Thyroid gland (tissue), 4 donors: Measurements from ENCODE around the gene ALDH9A1.

Experiments
- POLR2A ChIP-seq, 2 donors: fragments of 450-650 bp; IDR thresholded peaks; one replicate each; pipeline ENCODE4 v1.6.1; 2017; ENCODE audit warnings: antibody characterized with exemption in 2 of 2, mild to moderate bottlenecking in 2 of 2, moderate library complexity in 1 of 2
- TF ChIP-seq, protein P1 (sequence below), 6 experiments: fragments of 200-600 bp in 3 of 6; fragments of 450-650 bp in 3 of 6; sonication (generic) in 3 of 6; IDR thresholded peaks; one replicate each; pipeline ENCODE4 v1.5.1; 2016 to 2019; ENCODE audit warnings: antibody characterized with exemption in 6 of 6, mild to moderate bottlenecking in 2 of 6, inconsistent platforms in 1 of 6, moderate library complexity in 1 of 6

DNA sequence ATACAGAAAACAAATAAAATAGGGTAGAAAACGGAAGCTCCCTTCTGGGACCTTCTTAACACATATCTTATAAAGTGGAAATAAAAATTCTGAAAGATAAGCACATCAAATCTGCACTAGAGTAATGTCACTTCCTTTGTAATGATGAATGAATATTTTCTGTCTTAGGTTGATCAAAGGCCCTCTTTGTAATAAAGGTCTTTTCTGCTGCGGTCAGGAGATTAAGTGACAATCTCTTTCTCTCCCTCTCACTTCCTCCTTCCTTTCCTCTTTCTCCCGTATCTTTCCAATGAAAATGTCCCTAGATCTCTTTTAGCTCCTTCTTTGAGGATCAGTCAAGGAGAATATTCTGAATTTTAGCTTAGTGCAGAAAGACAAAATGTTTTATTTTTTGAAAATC is 36.5 kb upstream of the ALDH9A1 start:
- TF ChIP-seq, protein P1, sequence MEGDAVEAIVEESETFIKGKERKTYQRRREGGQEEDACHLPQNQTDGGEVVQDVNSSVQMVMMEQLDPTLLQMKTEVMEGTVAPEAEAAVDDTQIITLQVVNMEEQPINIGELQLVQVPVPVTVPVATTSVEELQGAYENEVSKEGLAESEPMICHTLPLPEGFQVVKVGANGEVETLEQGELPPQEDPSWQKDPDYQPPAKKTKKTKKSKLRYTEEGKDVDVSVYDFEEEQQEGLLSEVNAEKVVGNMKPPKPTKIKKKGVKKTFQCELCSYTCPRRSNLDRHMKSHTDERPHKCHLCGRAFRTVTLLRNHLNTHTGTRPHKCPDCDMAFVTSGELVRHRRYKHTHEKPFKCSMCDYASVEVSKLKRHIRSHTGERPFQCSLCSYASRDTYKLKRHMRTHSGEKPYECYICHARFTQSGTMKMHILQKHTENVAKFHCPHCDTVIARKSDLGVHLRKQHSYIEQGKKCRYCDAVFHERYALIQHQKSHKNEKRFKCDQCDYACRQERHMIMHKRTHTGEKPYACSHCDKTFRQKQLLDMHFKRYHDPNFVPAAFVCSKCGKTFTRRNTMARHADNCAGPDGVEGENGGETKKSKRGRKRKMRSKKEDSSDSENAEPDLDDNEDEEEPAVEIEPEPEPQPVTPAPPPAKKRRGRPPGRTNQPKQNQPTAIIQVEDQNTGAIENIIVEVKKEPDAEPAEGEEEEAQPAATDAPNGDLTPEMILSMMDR (IDR thresholded peaks at IDR 0.05), result no peak
- TF ChIP-seq POLR2A (IDR thresholded peaks at IDR 0.05), result no peak
